ENCODE measurements around the gene GFRA1.

DNA sequence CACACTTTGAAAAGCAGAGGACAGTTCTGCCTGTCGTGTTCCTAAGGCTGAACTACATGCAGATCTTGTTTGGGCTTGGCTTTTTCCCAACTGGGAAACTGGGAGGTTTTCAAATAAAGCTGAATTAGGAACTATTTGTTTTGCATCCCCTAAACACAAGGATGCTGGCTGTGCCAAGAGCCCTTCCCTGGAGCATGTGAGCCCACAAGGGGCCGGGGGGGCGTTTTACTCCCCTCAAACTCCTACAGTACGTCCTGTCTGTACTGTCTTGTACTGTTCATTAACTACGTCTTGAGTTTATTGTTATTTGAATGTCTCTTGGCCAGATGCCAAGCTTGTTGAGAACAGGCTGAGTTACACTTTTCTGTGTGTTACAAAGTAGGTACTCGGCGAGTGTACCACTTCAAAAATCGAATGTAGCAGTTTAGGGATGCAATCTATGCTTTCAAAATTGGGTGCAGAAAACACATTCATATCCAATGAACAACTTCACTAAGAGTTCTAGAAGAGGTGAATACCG is 94.9 kb downstream of the GFRA1 start:
- no peak for TF ChIP-seq GATA2 (IDR thresholded peaks at IDR 0.05; ENCODE audit: low read depth, low read length)
- TF ChIP-seq GATA3 (IDR thresholded peaks at IDR 0.05; ENCODE audit: low read depth, low read length) = no peak
